HCT116 (cell line): ENCODE data around the gene C4orf50. TPM values are rescaled to one million over a fixed set of nuclear protein-coding genes. Genes with fewer than 3 reads are reported as not detected.

Experiments used
- ATAC-seq: fragments of 200-7000 bp; cut with Tn5 transposase; 2 replicates; pipeline ENCODE4 v1.9.1; 2020; ENCODE audit warnings: mild to moderate bottlenecking, moderate library complexity
- BruUV-seq: library from RNA; stranded (reverse); fragments of 400-500 nt; replicated peaks from 2 replicates; lab custom pipeline; 2021; lab: Mats Ljungman, UMichigan
- CTCF ChIA-PET: fragments of 300-600 bp; sonication (Branson Sonifier 250); formaldehyde crosslinking; loops from one replicate; lab custom pipeline; 2021; ENCODE audit warnings: antibody characterized with exemption; lab: Charles Lee
- POLR2A ChIA-PET: fragments of 300-600, 350-600 bp; sonication (Branson Sonifier 250); formaldehyde crosslinking; loops from one replicate; lab custom pipeline; 2021; ENCODE audit warnings: antibody characterized with exemption; lab: Charles Lee
- RAD21 ChIA-PET, 2 experiments: fragments of 300-600 bp; sonication (Branson Sonifier 250); formaldehyde crosslinking; loops; one replicate each; lab custom pipeline; 2023; ENCODE audit warnings: low total read pairs in 2 of 2; ENCODE audit not compliant: uncharacterized antibody in 2 of 2, unreplicated experiment in 2 of 2, low non-redundant PET in 1 of 2; lab: Charles Lee
- DNase-seq: peaks from one replicate; pipeline ENCODE4 v3.0.0-alpha.2; 2010; ENCODE audit warnings: low read depth, low spot score
- H2AFZ ChIP-seq: fragments of 200-600 bp; shearing (Covaris generic), sonication (generic); 2 replicates; pipeline ENCODE4 v1.6.1; 2017; ENCODE audit warnings: low read depth, mixed run types, mixed read lengths, antibody characterized with exemption, low read length; ENCODE audit not compliant: poor library complexity, severe bottlenecking
- H3K27ac ChIP-seq: 2 replicates; pipeline ENCODE4 v1.5.1; 2012; ENCODE audit warnings: low read depth, low read length
- H3K27me3 ChIP-seq: fragments of 200-600 bp; sonication (generic); 2 replicates; pipeline ENCODE4 v1.6.1; 2016; ENCODE audit warnings: mixed run types, low read length, mixed read lengths; ENCODE audit not compliant: insufficient read depth
- H3K36me3 ChIP-seq, 2 experiments: fragments of 200-500 bp in 1 of 2; fragments of 200-600 bp in 1 of 2; sonication (Bioruptor generic) in 1 of 2; sonication (generic) in 1 of 2; 2 replicates each; pipeline versions ENCODE4 v1.5.1 to v1.6.1; 2014 to 2016; ENCODE audit warnings: low read length in 2 of 2, inconsistent platforms in 1 of 2, mixed read lengths in 1 of 2, mixed run types in 1 of 2; ENCODE audit not compliant: insufficient read depth in 2 of 2, control insufficient read depth in 1 of 2
- H3K4me1 ChIP-seq, 2 experiments: fragments of 200-600 bp in 1 of 2; sonication (generic) in 1 of 2; 2 replicates each; pipeline versions ENCODE4 v1.5.1 to v1.6.1; 2012 to 2017; ENCODE audit warnings: low read length in 2 of 2, inconsistent platforms in 1 of 2, mild to moderate bottlenecking in 1 of 2, mixed read lengths in 1 of 2, mixed run types in 1 of 2, moderate library complexity in 1 of 2; ENCODE audit not compliant: insufficient read depth in 2 of 2, control insufficient read depth in 1 of 2
- H3K4me2 ChIP-seq: fragments of 200-600 bp; sonication (generic); 2 replicates; pipeline ENCODE4 v1.6.1; 2017; ENCODE audit warnings: mixed run types, low read length, mixed read lengths
- H3K4me3 ChIP-seq, 2 experiments: fragments of 200-600 bp in 1 of 2; sonication (generic) in 1 of 2; replicated peaks in 1 of 2; 2 replicates each; pipeline ENCODE4 v1.5.1; 2011 to 2016; ENCODE audit warnings: low read length in 2 of 2, control low read depth in 1 of 2, low read depth in 1 of 2, mild to moderate bottlenecking in 1 of 2, mixed read lengths in 1 of 2, mixed run types in 1 of 2
- H3K79me2 ChIP-seq: fragments of 200-600 bp; sonication (generic); 2 replicates; pipeline ENCODE4 v1.6.1; 2017; ENCODE audit warnings: mild to moderate bottlenecking, mixed run types, low read length, moderate library complexity, mixed read lengths; ENCODE audit not compliant: insufficient read depth
- H3K9ac ChIP-seq: fragments of 200-600 bp; sonication (generic); 2 replicates; pipeline ENCODE4 v1.6.1; 2016; ENCODE audit warnings: low read length, mixed read lengths
- H3K9me2 ChIP-seq: fragments of 200-600 bp; sonication (generic), shearing (Covaris generic); 2 replicates; pipeline ENCODE4 v1.6.1; 2017; ENCODE audit warnings: mixed run types, mild to moderate bottlenecking, moderate library complexity; ENCODE audit not compliant: insufficient read depth
- H3K9me3 ChIP-seq, 2 experiments: fragments of 200-500 bp in 1 of 2; fragments of 200-600 bp in 1 of 2; sonication (Bioruptor generic) in 1 of 2; sonication (generic) in 1 of 2; 2 replicates each; pipeline ENCODE4 v1.6.1; 2014 to 2017; ENCODE audit warnings: low read length in 2 of 2, mixed read lengths in 2 of 2, inconsistent platforms in 1 of 2, low read depth in 1 of 2, mild to moderate bottlenecking in 1 of 2, mixed run types in 1 of 2, moderate library complexity in 1 of 2; ENCODE audit not compliant: control insufficient read depth in 1 of 2, insufficient read depth in 1 of 2
- H4K20me1 ChIP-seq: fragments of 200-600 bp; sonication (generic), shearing (Covaris generic); 2 replicates; pipeline ENCODE4 v1.6.1; 2017; ENCODE audit warnings: mixed run types, mild to moderate bottlenecking, moderate library complexity; ENCODE audit not compliant: insufficient read depth
- EZH2phosphoT487 ChIP-seq: fragments of 200-600 bp; IDR thresholded peaks from 2 replicates; pipeline ENCODE4 v1.6.1; 2018; ENCODE audit warnings: antibody characterized with exemption, borderline replicate concordance
- RAD21 ChIP-seq: IDR thresholded peaks from 2 replicates; pipeline ENCODE4 v1.6.1; 2012; ENCODE audit warnings: low read depth, mild to moderate bottlenecking
- ZFX ChIP-seq: fragments of 450-650 bp; IDR thresholded peaks from 2 replicates; pipeline ENCODE4 v1.6.1; 2017
- intact Hi-C: fragments of 100-400 bp; cut with micrococcal nuclease; formaldehyde crosslinking; loops from 2 replicates; pipeline ENCODE4 v1.10.0; 2022
- total RNA-seq: library from RNA; stranded (reverse); gene quantifications from one replicate; pipeline ENCODE4 v1.2.1, GENCODE V29; 2021; ENCODE audit not compliant: unreplicated experiment
- TF ChIP-seq, protein P1 (sequence below): IDR thresholded peaks from 2 replicates; pipeline ENCODE4 v1.6.1; 2012
- TF ChIP-seq, protein P2 (sequence below), 3 experiments: fragments of 200-600 bp in 1 of 3; sonication (generic) in 1 of 3; IDR thresholded peaks in 2 of 3; conservative IDR thresholded peaks in 1 of 3; 2 replicates each; pipeline ENCODE4 v1.5.1; 2012 to 2017; ENCODE audit warnings: low read depth in 2 of 3, low read length in 2 of 3, antibody characterized with exemption in 1 of 3, borderline replicate concordance in 1 of 3, control low read depth in 1 of 3, mild to moderate bottlenecking in 1 of 3, mixed read lengths in 1 of 3, mixed run types in 1 of 3, moderate library complexity in 1 of 3; ENCODE audit not compliant: insufficient read depth in 1 of 3

C4orf50 gene
- total RNA-seq, 1 experiment from 2014 or later: not detected

DNA sequence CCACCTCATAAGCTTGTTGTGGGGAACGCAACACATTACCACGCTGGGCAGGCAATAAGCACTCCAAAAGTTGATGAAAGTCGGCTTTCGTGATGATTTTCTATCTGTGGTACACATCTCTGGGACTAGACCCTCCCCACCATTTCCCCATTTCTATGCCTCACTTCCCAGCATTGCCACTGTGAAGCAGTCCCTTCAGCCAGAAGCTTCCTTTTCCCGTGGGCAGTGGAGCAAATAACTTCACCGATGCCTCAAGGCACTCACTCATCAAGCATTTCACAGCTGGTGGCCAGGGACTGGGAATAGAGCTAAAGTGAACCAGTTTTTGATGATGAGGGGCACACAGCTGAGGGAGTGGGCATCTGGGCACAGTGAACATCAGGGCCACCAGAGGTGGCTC, 18.9 kb downstream of the C4orf50 start:
- Histone ChIP-seq H3K9me2 (no peaks in the 10 kb centered on the region), H3K4me2 (no peak overlapping the region), H4K20me1 (no peaks in the 10 kb centered on the region), H3K4me3 (no peak overlapping the region), H3K9ac (no peak overlapping the region), H3K79me2 (no peaks in the 10 kb centered on the region), H3K27me3 (peaks cover 41% of the 10 kb centered on the region), H2AFZ (no peak overlapping the region), H3K27ac (no peak overlapping the region), H3K36me3 (no peaks in the 10 kb centered on the region), H3K4me1 (peaks cover 0 to 7% of the 10 kb centered on the region in 2 experiments; a peak in 1 of 4 replicates), H3K9me3 (no peaks in the 10 kb centered on the region; a peak in 1 of 4 replicates)
- RAD21 ChIA-PET: no interaction called here
- TF ChIP-seq EZH2phosphoT487: no peak
- 0 out of 2 replicates have a peak, but pooled peaks have one; percentile 12 for TF ChIP-seq ZFX
- TF ChIP-seq, protein P1, sequence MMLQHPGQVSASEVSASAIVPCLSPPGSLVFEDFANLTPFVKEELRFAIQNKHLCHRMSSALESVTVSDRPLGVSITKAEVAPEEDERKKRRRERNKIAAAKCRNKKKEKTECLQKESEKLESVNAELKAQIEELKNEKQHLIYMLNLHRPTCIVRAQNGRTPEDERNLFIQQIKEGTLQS: no peak
- CTCF ChIA-PET: interaction anchor here (0.7 to 3.8 kb wide), 10 partner anchors 8 to 332 kb away, joined by 3 to 45 read pairs (median 4); no protein-coding TSS in a partner anchor
- intact Hi-C loops: no loop called here
- no peak for ATAC-seq
- no TSS peak for BruUV-seq
- POLR2A ChIA-PET: no interaction called here
- no peak for DNase-seq

DNA sequence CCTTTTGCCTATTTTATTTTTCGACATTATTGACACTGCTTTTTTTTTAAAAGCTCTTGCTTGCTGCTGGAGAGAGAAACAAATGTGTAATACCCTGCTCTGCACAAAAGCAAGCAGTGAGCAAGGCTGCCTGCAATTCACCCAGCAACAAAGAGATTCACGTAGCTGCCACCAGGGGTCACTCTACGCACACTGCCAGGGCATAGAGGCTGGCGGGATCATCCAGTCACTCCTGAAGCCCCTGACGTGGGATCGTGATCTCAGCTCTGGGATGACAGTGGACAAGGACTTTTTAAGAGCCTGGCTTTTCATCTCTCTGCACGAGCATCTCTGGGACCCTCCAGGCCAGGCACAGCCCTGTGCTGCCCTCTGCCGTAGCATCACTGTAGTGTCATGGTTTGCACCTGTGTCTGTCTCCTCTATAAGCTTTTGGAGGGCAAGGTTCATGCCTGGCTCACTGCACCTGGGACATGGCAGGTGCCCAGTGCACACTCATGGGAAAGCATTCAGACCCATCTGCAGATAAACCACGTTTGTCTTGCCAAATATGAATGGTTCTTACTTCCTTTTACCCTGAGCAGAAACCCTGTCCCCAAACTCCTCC, 19.8 kb downstream of the C4orf50 start:
- H3K9me3 ChIP-seq: no peaks in the 10 kb centered on the region
- H3K4me1 ChIP-seq: peaks cover 0 to 7% of the 10 kb centered on the region in 2 experiments; a peak in 1 of 4 replicates
- H3K9me2 ChIP-seq: no peaks in the 10 kb centered on the region
- DNase-seq (peak; percentile 45), ATAC-seq (peak; percentile 92)
- H2AFZ ChIP-seq: no peak overlapping the region
- TF ChIP-seq, protein P1: no peak
- TF ChIP-seq, protein P2, sequence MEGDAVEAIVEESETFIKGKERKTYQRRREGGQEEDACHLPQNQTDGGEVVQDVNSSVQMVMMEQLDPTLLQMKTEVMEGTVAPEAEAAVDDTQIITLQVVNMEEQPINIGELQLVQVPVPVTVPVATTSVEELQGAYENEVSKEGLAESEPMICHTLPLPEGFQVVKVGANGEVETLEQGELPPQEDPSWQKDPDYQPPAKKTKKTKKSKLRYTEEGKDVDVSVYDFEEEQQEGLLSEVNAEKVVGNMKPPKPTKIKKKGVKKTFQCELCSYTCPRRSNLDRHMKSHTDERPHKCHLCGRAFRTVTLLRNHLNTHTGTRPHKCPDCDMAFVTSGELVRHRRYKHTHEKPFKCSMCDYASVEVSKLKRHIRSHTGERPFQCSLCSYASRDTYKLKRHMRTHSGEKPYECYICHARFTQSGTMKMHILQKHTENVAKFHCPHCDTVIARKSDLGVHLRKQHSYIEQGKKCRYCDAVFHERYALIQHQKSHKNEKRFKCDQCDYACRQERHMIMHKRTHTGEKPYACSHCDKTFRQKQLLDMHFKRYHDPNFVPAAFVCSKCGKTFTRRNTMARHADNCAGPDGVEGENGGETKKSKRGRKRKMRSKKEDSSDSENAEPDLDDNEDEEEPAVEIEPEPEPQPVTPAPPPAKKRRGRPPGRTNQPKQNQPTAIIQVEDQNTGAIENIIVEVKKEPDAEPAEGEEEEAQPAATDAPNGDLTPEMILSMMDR (IDR thresholded peaks at IDR 0.05 in 2 of 3, conservative IDR thresholded peaks at IDR 0.05 in 1 of 3; ENCODE audit: borderline replicate concordance in 1 of 3, insufficient read depth in 1 of 3, low read depth in 2 of 3, low read length in 2 of 3): peak; percentile 97 to 99 (median 98)
- peak; percentile 87 for TF ChIP-seq RAD21
- H4K20me1 ChIP-seq: no peaks in the 10 kb centered on the region
- peaks cover 41% of the 10 kb centered on the region for H3K27me3 ChIP-seq
- BruUV-seq: no TSS peak
- H3K4me3 ChIP-seq: no peak overlapping the region
- ChIA-PET POLR2A (no interaction called here), RAD21 (interaction anchor here (0.7 to 1.2 kb wide), 3 partner anchors 87 to 252 kb away, joined by 3 to 4 read pairs (median 4); no protein-coding TSS in a partner anchor), CTCF (interaction anchor here (0.7 to 3.8 kb wide), 27 partner anchors 8 to 346 kb away, joined by 3 to 45 read pairs (median 5); no protein-coding TSS in a partner anchor)
- H3K36me3 ChIP-seq: no peaks in the 10 kb centered on the region
- intact Hi-C loops: loop anchor here (1.0 kb wide), 3 partner anchors 89 to 333 kb away; no protein-coding TSS in a partner anchor
- no peak overlapping the region for H3K4me2 ChIP-seq
- no peak overlapping the region for H3K27ac ChIP-seq
- no peaks in the 10 kb centered on the region for H3K79me2 ChIP-seq
- H3K9ac ChIP-seq: no peak overlapping the region
